T-helper 2 cell treated with Interferon-gamma antibody and Interleukin-4, amounts not matched to agents 5 μg/mL and 100 μg/mL, for 36 hours (primary cell): ENCODE measurements around the gene IRS2.

Experiments
- DNase-seq: peaks from one replicate; pipeline ENCODE4 v3.0.0; 2021; ENCODE audit warnings: low spot score
- H3K27ac Mint-ChIP-seq: one replicate; pipeline ENCODE4 v1.8.0; 2021; ENCODE audit warnings: mild to moderate bottlenecking, mixed read lengths
- H3K27me3 Mint-ChIP-seq: one replicate; pipeline ENCODE4 v1.8.0; 2021; ENCODE audit warnings: low read depth, mixed read lengths
- H3K36me3 Mint-ChIP-seq: one replicate; pipeline ENCODE4 v1.8.0; 2021; ENCODE audit warnings: low read depth, mixed read lengths
- H3K4me1 Mint-ChIP-seq: one replicate; pipeline ENCODE4 v1.8.0; 2021; ENCODE audit warnings: low read depth, mixed read lengths
- H3K4me3 Mint-ChIP-seq: one replicate; pipeline ENCODE4 v1.8.0; 2022; ENCODE audit warnings: mild to moderate bottlenecking, moderate library complexity, mixed read lengths
- H3K9me3 Mint-ChIP-seq: one replicate; pipeline ENCODE4 v1.8.0; 2021; ENCODE audit warnings: mixed read lengths

IRS2 gene

DNA sequence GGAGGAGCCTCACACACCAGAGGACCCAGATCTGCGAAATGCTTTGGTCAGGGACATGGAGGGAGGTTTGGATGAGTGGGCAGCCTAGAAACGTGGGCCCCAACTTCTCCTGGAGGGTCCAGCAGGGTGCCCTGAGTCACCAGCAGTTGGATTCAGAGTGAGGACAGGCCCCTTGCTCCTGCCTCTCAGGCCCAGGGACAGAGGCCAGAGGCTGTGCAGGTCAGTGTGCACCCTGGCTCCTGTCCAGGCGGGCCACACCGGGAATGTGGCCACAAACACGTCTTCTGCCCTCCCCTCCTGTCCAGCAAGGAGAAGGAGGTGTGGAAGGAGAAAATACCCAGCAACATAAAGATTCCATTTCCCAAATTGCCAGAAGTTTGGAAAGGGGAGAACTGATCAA lies 19.4 kb downstream of the IRS2 start:
- no peak for DNase-seq
- Mint-ChIP-seq H3K9me3 (no peaks in the 10 kb centered on the region), H3K36me3 (peaks cover 10% of the 10 kb centered on the region), H3K4me1 (peaks cover 28% of the 10 kb centered on the region), H3K27me3 (no peaks in the 10 kb centered on the region), H3K27ac (no peak overlapping the region), H3K4me3 (no peak overlapping the region)

DNA sequence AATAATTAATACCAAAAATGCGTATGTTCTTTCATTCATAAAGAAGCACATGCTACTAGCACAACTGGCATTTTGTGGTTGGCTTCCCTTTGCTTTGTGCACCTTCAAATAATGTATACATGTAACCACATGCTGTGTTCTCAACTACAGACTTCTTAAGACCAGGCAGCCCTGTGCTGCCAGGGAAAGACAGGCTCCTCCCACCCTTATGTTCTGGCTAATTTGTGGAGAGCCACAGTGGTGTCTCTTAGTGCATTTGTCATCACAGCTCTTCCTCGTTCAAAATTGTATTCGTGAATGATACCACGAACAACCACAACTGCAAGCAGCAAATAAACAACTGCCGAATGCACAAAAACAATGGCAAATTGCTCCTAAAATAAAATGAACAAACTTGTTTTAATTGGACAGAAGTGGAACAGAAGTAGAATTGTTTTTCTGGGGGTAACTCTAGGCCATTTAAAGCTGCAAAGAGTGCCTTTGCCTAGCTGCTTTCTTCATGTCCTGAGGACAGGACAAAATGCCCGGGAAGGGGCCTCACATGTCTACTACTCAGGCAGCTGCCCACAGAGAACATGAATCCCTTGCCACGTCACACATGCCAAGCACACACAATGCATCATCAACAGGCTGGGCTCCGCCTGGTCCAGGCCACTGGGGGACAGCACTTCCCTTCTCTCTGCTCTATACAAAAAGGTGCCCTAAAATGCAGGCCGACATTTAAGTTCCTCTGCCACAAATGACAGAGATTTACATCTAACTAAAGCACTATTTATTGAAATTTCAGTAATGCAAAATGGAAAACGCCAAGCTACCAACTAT lies 21.7 kb downstream of the IRS2 start:
- DNase-seq, result peak; percentile 25

DNA sequence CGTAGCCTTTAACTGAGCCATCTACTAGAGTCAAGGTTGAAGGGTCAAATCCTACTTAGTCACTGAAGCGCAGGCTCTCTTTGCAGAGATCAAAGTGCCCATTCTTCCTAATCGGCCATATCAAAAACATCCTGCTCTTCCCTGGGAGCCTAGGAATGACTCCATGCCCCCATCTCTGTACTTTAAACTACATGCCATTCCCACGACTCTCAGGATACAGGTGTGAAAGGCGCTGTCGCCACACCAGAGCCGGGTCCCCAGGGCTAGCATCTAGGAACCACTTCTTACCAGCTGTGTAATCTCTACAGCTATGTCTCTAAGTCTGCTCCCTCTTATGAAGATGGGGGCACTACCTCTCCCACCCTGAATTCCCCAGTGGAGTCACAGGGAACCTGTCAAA lies 22.3 kb downstream of the IRS2 start:
- H3K36me3 Mint-ChIP-seq, result no peaks in the 10 kb centered on the region
- H3K9me3 Mint-ChIP-seq, result no peaks in the 10 kb centered on the region
- no peak overlapping the region for H3K4me3 Mint-ChIP-seq
- no peak overlapping the region for H3K27ac Mint-ChIP-seq
- H3K27me3 Mint-ChIP-seq, result no peaks in the 10 kb centered on the region
- H3K4me1 Mint-ChIP-seq, result peaks cover 24% of the 10 kb centered on the region
- no peak for DNase-seq

More for the DNA sequence above, 21.7 kb downstream of the IRS2 start:
- H3K4me3 Mint-ChIP-seq, result peak overlapping the region; percentile 46
- H3K36me3 Mint-ChIP-seq, result peaks cover 4% of the 10 kb centered on the region
- H3K27me3 Mint-ChIP-seq, result no peaks in the 10 kb centered on the region
- no peak overlapping the region for H3K27ac Mint-ChIP-seq
- H3K4me1 Mint-ChIP-seq, result peaks cover 29% of the 10 kb centered on the region
- no peaks in the 10 kb centered on the region for H3K9me3 Mint-ChIP-seq

DNA sequence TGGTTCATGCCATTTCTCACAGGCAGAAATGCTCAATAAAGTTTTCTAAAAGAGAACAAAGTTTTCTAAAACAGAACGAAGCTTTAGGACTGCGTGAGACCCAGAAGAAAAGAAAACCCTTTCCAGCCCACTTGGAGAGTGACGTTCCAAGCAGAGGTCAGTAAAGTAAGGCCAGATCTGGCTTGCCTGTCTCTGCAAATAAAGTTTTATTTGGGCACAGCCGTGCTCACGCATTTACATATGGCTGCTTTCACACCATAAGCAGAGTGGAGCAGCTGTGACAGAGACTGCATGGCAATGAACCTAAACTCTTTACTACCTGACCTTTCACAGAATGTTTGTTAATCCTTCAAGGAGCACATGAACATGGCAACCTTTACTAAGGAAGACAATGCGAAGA lies 23.6 kb downstream of the IRS2 start:
- Mint-ChIP-seq H3K36me3 (no peaks in the 10 kb centered on the region), H3K27ac (no peak overlapping the region), H3K27me3 (no peaks in the 10 kb centered on the region), H3K4me1 (peaks cover 24% of the 10 kb centered on the region), H3K4me3 (no peak overlapping the region), H3K9me3 (no peaks in the 10 kb centered on the region)
- DNase-seq, result no peak

DNA sequence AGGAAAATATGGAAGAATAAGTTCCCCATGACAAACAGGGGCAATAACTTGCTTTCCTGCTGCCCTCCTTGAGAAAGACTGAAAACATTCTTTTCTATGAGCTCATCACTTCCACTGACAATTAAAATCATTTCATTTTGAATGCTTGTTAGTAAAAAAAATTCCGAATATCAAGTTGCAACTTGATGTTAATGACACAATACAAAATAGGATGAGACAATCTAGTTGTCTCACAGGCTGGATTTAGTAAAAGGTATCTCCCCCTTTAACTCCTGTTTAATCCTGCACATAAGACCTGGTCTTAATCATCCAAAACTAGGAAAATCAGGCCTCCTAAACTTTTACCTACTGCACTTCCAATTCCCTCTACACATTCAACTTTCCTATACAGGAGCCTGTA lies 24.7 kb downstream of the IRS2 start:
- Mint-ChIP-seq H3K36me3 (no peaks in the 10 kb centered on the region), H3K4me1 (peaks cover 22% of the 10 kb centered on the region), H3K27ac (no peak overlapping the region), H3K27me3 (no peaks in the 10 kb centered on the region), H3K4me3 (no peak overlapping the region), H3K9me3 (no peaks in the 10 kb centered on the region)
- DNase-seq, result no peak

DNA sequence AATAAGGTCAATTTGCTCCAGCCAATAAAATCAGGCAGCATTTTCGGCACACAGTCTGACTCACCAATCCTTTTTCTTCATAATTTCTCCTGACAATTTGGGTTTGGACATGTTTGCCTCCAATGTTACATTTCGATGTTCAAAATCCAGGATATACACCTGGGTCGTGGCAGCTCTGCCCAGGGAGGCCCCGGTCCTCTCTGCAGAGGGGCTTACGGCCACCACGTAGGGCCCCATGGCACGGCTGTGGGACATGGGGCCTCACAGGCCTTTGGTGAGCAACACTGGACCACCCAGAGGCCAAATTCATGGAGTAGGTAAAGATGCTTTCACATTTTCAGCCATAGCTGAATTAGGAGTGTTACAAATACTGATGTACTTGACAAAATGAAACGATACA lies 25.4 kb downstream of the IRS2 start:
- Mint-ChIP-seq H3K27me3 (no peaks in the 10 kb centered on the region), H3K4me3 (no peak overlapping the region), H3K27ac (no peak overlapping the region), H3K9me3 (no peaks in the 10 kb centered on the region), H3K4me1 (peaks cover 21% of the 10 kb centered on the region), H3K36me3 (no peaks in the 10 kb centered on the region)
- DNase-seq, result no peak

DNA sequence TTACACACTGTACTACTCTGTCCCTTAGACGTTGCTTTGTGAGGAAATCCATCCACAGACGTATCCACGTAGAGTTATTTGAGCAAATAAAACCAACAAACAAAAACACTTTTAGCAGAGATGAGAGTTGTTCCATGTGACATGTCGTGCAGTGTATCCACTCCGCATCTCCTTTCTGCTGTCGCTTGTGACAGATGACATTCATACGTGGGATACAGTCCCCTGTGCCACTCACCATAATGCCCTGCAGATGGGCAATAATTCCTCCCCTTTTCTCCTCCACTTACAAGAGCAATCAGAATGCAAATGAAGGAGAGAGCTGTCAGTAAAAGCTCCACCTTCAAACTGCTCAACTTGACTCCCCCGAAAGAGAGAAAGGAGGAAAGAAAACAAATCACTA lies 26.0 kb downstream of the IRS2 start:
- no peak for DNase-seq
- Mint-ChIP-seq H3K4me1 (peaks cover 21% of the 10 kb centered on the region), H3K9me3 (no peaks in the 10 kb centered on the region), H3K27ac (no peak overlapping the region), H3K36me3 (peaks cover 1% of the 10 kb centered on the region), H3K27me3 (no peaks in the 10 kb centered on the region), H3K4me3 (no peak overlapping the region)

DNA sequence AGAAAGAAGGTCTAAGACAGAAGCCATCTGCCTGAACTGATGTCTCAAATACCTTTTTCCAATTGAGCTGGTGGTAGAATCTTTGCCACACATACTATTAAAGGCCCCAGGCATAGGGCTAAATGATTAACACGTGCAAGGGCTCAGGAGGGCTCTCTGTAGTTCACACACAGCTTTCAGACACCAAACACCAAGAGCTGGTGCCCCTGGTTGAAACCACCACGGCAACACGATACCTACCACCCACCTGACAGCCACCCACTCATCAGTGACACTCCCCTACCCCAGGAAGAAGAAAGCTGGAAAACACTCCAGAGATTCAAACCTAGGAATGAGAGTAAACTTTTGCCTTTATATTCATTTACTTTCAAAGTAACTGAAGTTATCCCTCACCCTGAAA lies 26.8 kb downstream of the IRS2 start:
- no peaks in the 10 kb centered on the region for H3K9me3 Mint-ChIP-seq
- DNase-seq, result no peak
- no peak overlapping the region for H3K27ac Mint-ChIP-seq
- no peaks in the 10 kb centered on the region for H3K27me3 Mint-ChIP-seq
- H3K36me3 Mint-ChIP-seq, result peaks cover 5% of the 10 kb centered on the region
- H3K4me3 Mint-ChIP-seq, result no peak overlapping the region
- H3K4me1 Mint-ChIP-seq, result peaks cover 14% of the 10 kb centered on the region

DNA sequence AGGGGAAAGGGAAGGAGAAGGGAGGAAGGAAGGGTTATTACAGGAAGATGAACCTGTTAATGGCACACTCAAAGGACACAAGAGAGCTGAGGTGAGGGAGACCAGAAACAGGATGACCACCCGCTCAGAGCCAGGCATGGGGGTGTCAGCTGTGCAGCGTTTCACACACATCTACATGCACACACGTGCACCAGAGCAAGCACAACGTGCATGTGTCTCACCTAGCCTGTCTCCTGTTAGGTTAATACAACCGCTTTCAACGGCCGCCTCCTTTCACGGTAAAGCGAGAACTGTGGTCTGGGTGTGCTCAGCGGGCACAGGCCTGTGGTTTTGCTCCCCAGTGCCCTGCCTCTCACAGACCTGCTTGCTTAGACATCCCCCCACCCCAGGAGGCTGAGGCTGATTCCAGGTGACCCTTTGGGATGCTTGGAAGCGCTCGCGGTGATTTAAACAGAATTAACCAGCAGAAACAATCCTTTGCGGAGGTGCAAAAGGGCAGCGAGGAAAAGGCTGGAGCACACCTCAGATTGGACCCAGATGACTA lies 27.4 kb downstream of the IRS2 start:
- no peak overlapping the region for H3K27ac Mint-ChIP-seq
- peaks cover 5% of the 10 kb centered on the region for H3K36me3 Mint-ChIP-seq
- no peaks in the 10 kb centered on the region for H3K9me3 Mint-ChIP-seq
- no peak for DNase-seq
- peaks cover 10% of the 10 kb centered on the region for H3K4me1 Mint-ChIP-seq
- no peaks in the 10 kb centered on the region for H3K27me3 Mint-ChIP-seq
- no peak overlapping the region for H3K4me3 Mint-ChIP-seq

DNA sequence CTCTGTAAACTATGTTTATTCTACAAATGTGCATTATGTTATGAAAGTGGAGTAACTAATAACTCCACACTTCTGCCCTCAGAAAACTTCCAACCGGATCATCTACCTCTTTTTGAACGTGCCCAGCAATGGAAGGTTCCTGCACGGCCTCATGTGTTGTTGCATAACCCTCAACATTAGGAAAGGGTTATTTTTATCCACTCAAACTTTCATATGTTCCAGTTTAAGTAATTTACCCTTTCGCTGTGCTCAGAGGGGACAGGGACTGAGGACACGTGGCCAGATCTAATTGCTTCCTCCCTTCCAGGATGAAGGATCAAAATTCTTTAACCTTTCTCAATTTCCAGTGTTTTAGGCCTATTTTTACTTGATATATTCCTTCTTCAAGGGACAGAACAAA lies 29.6 kb downstream of the IRS2 start:
- Mint-ChIP-seq H3K36me3 (peaks cover 8% of the 10 kb centered on the region), H3K27me3 (no peaks in the 10 kb centered on the region), H3K27ac (no peak overlapping the region), H3K4me3 (no peak overlapping the region), H3K4me1 (peaks cover 2% of the 10 kb centered on the region), H3K9me3 (no peaks in the 10 kb centered on the region)
- DNase-seq, result no peak

DNA sequence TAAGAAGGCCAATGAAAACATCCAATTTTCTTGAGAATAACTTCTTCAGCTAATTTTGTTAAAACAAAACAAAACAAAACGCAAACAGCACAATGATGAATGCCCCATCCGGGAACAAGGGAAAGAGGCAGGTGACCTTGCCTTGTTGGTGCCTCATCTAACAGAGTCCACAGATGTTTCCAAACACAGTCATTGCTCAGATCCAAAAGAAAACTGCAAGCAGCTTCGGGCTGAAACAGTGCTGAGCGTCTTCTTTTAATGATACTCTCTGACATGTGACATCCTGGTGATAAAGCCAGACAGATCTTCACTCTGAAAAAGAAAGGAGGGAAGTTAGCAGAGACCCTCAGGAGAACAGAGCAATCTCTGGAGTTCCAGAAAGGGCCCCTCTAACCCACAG lies 30.4 kb downstream of the IRS2 start:
- Mint-ChIP-seq H3K27me3 (no peaks in the 10 kb centered on the region), H3K36me3 (peaks cover 8% of the 10 kb centered on the region), H3K4me1 (no peaks in the 10 kb centered on the region), H3K9me3 (no peaks in the 10 kb centered on the region), H3K4me3 (no peak overlapping the region), H3K27ac (no peak overlapping the region)
- DNase-seq, result no peak

DNA sequence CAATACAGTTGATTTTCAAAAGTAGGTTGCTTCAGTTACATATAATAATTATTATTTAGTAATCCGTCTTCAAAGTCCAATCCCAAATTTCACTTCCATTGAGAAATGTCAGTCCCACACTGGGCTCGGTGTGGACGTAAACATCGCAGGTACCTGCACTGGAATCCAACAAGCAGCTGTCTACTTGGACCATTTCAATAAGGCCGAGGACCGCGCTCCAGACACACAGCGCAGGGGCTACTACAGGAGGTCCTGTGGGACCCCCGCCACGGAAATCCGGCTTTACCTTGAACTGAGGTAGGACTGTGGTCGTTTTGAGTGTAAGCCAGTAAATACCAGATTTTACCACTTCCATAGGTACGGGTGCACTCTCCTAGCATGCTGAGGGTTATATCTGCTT lies 30.8 kb downstream of the IRS2 start:
- Mint-ChIP-seq H3K9me3 (no peaks in the 10 kb centered on the region), H3K4me3 (no peak overlapping the region), H3K27ac (no peak overlapping the region), H3K36me3 (peaks cover 8% of the 10 kb centered on the region), H3K27me3 (no peaks in the 10 kb centered on the region), H3K4me1 (no peaks in the 10 kb centered on the region)
- no peak for DNase-seq

DNA sequence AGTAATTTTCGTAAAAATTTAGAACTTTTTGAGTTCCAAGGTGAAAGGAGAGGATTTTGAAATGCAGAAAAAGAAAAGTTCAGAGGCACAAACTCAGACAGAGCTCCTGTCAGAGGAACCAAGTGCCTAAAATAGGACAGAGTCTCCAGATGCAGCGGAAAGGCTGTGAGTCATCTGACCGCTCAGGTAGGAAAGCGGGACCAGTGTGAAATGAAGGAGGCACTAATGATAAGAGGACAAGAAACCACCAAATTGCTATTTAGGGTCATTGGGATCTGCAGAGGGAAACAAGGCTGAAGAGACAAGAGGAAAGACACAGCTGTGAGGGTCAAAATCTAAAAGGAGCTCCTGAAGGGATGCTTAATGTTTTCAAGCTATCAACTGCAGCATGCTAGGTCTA lies 34.9 kb downstream of the IRS2 start:
- H3K4me3 Mint-ChIP-seq, result no peak overlapping the region
- H3K4me1 Mint-ChIP-seq, result no peaks in the 10 kb centered on the region
- H3K9me3 Mint-ChIP-seq, result no peaks in the 10 kb centered on the region
- H3K27ac Mint-ChIP-seq, result no peak overlapping the region
- peaks cover 8% of the 10 kb centered on the region for H3K36me3 Mint-ChIP-seq
- peaks cover 7% of the 10 kb centered on the region for H3K27me3 Mint-ChIP-seq
- no peak for DNase-seq

DNA sequence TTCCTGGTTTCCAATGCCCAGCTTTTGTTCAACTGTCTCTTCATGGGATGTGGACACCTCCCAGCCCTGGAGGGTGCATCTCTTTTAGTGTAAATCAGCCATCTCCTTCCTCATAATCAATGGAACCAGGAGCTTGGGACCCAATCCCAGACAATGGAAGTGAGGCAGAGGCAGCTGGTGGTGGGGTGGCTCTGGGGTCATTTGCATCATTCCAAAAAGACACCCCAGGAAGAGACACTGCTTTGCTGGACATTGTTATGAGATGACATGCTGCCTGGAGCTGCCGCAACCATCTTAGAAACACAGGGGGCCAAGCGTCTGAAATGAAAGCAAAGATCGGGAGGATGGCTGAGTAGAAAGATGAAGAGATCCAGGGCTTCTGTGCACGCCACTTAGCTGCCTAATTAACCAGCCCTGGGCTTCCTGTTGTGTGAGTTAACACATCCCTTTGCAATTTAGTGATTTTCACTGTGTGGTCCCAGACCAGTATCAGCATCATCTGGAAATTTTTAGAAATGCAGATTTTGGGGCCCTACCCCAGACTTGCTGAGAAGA lies 36.1 kb downstream of the IRS2 start:
- H3K9me3 Mint-ChIP-seq, result no peaks in the 10 kb centered on the region
- no peak overlapping the region for H3K27ac Mint-ChIP-seq
- no peak for DNase-seq

More for the DNA sequence above, 36.1 kb downstream of the IRS2 start:
- Mint-ChIP-seq H3K36me3 (peaks cover 7% of the 10 kb centered on the region), H3K27me3 (peaks cover 7% of the 10 kb centered on the region), H3K4me3 (no peak overlapping the region), H3K4me1 (no peaks in the 10 kb centered on the region)
